CD4-positive, alpha-beta memory T cell (primary cell): ENCODE results near the gene UMOD. TPM values are rescaled to one million over a fixed set of nuclear protein-coding genes. Genes with fewer than 3 reads are reported as not detected.

ENCODE experiments used
- CTCF ChIA-PET: fragments of 350-600 bp; sonication (Branson Sonifier 250); formaldehyde crosslinking; loops from one replicate; lab custom pipeline; 2021; ENCODE audit warnings: inconsistent platforms; ENCODE audit not compliant: partially characterized antibody; lab: Charles Lee
- POLR2A ChIA-PET: fragments of 350-600 bp; sonication (Branson Sonifier 250); formaldehyde crosslinking; loops from one replicate; lab custom pipeline; 2021; ENCODE audit not compliant: partially characterized antibody; lab: Charles Lee
- DNase-seq, 5 donors: peaks; one replicate each; pipeline versions ENCODE4 v3.0.0 to v3.0.0-alpha.2; 2020 to 2022; ENCODE audit warnings: mixed read lengths in 1 of 5
- H3K27ac ChIP-seq: one replicate; pipeline ENCODE4 v1.7.0; 2013; ENCODE audit warnings: low read depth, low read length
- H3K27me3 ChIP-seq: 2 replicates; pipeline ENCODE4 v1.7.0; 2013; ENCODE audit warnings: mild to moderate bottlenecking, low read length, moderate library complexity; ENCODE audit not compliant: insufficient read depth
- H3K36me3 ChIP-seq: 2 replicates; pipeline ENCODE4 v1.7.0; 2013; ENCODE audit warnings: mild to moderate bottlenecking, low read length, moderate library complexity; ENCODE audit not compliant: insufficient read depth
- H3K4me1 ChIP-seq: 2 replicates; pipeline ENCODE4 v1.7.0; 2013; ENCODE audit warnings: mild to moderate bottlenecking, low read length, moderate library complexity; ENCODE audit not compliant: insufficient read depth
- H3K4me3 ChIP-seq, 2 donors: one replicate each; pipeline ENCODE4 v1.7.0; 2013; ENCODE audit warnings: low read length in 2 of 2, mild to moderate bottlenecking in 1 of 2
- H3K9me3 ChIP-seq, 2 donors: one replicate each; pipeline ENCODE4 v1.7.0; 2013; ENCODE audit warnings: low read length in 2 of 2, control low read depth in 1 of 2; ENCODE audit not compliant: control insufficient read depth in 1 of 2
- H3K27ac Mint-ChIP-seq, 7 donors: one replicate each; pipeline ENCODE4 v1.8.0; 2020 to 2021; ENCODE audit warnings: mixed read lengths in 7 of 7, mild to moderate bottlenecking in 6 of 7, inconsistent platforms in 3 of 7, moderate library complexity in 3 of 7
- H3K27me3 Mint-ChIP-seq, 2 donors: one replicate each; pipeline ENCODE4 v1.8.0; 2020 to 2021; ENCODE audit warnings: mixed read lengths in 2 of 2
- H3K36me3 Mint-ChIP-seq, 2 donors: one replicate each; pipeline ENCODE4 v1.8.0; 2020 to 2021; ENCODE audit warnings: mixed read lengths in 2 of 2, inconsistent platforms in 1 of 2, mild to moderate bottlenecking in 1 of 2
- H3K4me1 Mint-ChIP-seq, 4 donors: one replicate each; pipeline ENCODE4 v1.8.0; 2020 to 2021; ENCODE audit warnings: mixed read lengths in 4 of 4, mild to moderate bottlenecking in 1 of 4
- H3K4me3 Mint-ChIP-seq, 8 donors: one replicate each; pipeline ENCODE4 v1.8.0; 2020 to 2021; ENCODE audit warnings: mixed read lengths in 8 of 8, mild to moderate bottlenecking in 7 of 8, moderate library complexity in 6 of 8, inconsistent platforms in 3 of 8
- H3K9me3 Mint-ChIP-seq, 8 donors: one replicate each; pipeline ENCODE4 v1.8.0; 2020 to 2021; ENCODE audit warnings: mixed read lengths in 8 of 8, mild to moderate bottlenecking in 5 of 8, inconsistent platforms in 3 of 8, moderate library complexity in 1 of 8
- intact Hi-C: fragments of 100-400 bp; cut with micrococcal nuclease; formaldehyde crosslinking; loops from one replicate; pipeline ENCODE4 v1.15.1; 2023
- polyA plus RNA-seq, 2 donors: library from polyadenylated mRNA; unstranded; fragments of 300-500 nt; fragmentation: Illumina TruSeq; gene quantifications; one replicate each; pipeline ENCODE4 v1.2.3, GENCODE V29; 2021
- total RNA-seq, 2 experiments: library from RNA; stranded (reverse); gene quantifications; one replicate each; pipeline ENCODE4 v1.2.3, GENCODE V29; 2021

UMOD gene
- total and polyA plus RNA-seq, 4 experiments from 2014 or later = not detected

DNA sequence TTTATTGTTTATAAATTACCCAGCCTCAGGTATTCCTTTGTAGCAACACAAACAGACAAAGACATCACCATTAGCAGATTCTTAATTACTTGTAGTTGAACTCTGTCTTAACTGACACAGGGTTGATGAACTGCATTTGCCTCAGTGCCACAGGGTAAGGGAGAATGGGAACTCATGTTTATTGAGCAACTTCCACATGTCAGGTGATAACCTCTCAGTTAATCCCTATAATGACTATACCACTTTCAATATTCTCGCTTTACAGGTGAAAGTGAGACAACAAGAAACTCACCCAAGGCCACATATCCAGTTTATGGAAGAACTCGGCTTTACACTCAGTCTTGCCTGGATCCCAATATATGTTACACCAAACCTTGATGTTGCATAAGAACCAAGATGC, 43.4 kb upstream of the UMOD start:
- Mint-ChIP-seq H3K27me3 (no peaks in the 10 kb centered on the region), H3K4me3 (no peak overlapping the region), H3K36me3 (no peaks in the 10 kb centered on the region), H3K27ac (no peak overlapping the region), H3K9me3 (no peaks in the 10 kb centered on the region), H3K4me1 (no peaks in the 10 kb centered on the region)
- H3K4me3 ChIP-seq = no peak overlapping the region
- DNase-seq = no peak
- ChIA-PET POLR2A (no interaction called here), CTCF (interaction anchor here (4.6 kb wide), 1 partner anchor 11 kb away, joined by 49 read pairs; no protein-coding TSS in a partner anchor)
- no peak overlapping the region for H3K27ac ChIP-seq
- no peaks in the 10 kb centered on the region for H3K27me3 ChIP-seq
- H3K36me3 ChIP-seq = no peaks in the 10 kb centered on the region
- H3K4me1 ChIP-seq = no peaks in the 10 kb centered on the region
- H3K9me3 ChIP-seq = no peaks in the 10 kb centered on the region
- intact Hi-C loops = no loop called here

DNA sequence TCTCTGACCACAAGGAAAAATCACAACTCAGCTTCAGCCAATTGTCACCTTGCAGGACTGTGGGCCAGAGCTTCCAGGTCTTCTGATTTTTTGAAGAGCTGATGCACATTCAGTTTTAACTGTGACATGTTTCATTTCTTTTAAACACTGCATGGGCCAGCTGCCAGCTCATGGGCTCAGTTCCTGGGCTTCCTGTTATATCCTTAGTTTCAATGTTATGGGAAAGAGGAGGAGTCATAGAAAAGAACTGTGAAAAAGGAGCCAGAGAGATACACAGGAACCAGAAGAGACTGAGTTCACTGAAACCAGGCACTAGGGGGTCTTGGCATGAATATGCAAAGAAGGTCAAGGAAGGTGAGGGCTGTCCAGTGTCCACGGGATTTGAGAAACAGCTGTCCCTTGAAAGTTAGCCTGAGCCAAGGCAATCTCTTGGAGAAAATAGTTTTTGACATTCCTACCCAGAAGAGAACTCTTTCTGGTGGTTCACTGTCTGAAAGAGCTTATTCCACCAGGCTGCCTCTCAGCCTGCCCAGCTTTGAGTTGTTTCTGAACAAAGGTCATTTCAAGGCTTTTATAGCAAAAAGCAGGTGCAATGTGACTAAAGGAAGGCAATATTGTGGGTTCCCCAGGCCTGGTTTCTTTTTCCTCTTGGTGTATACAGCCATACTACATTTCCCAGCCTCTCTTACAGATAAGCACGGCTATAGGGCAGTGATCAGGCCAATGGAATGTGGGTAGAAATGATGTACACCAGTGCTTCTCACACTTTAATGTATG, 41.5 kb upstream of the UMOD start:
- ChIA-PET CTCF (interaction anchor here (4.6 kb wide), 1 partner anchor 9 kb away, joined by 49 read pairs; no protein-coding TSS in a partner anchor), POLR2A (no interaction called here)
- Mint-ChIP-seq H3K27me3 (no peaks in the 10 kb centered on the region), H3K27ac (no peak overlapping the region), H3K36me3 (no peaks in the 10 kb centered on the region), H3K4me3 (no peak overlapping the region), H3K9me3 (no peaks in the 10 kb centered on the region), H3K4me1 (no peaks in the 10 kb centered on the region)
- H3K9me3 ChIP-seq = no peaks in the 10 kb centered on the region
- intact Hi-C loops = no loop called here
- no peaks in the 10 kb centered on the region for H3K4me1 ChIP-seq
- no peak overlapping the region for H3K27ac ChIP-seq
- no peaks in the 10 kb centered on the region for H3K27me3 ChIP-seq
- DNase-seq = no peak
- no peak overlapping the region for H3K4me3 ChIP-seq
- no peaks in the 10 kb centered on the region for H3K36me3 ChIP-seq

GRCh38 chr16:20391045-20391444, 38.5 kb upstream of the UMOD start:
- Mint-ChIP-seq H3K27ac (no peak overlapping the region), H3K9me3 (no peaks in the 10 kb centered on the region), H3K36me3 (no peaks in the 10 kb centered on the region), H3K27me3 (peaks cover 6 to 8% of the 10 kb centered on the region in 2 donors), H3K4me3 (no peak overlapping the region), H3K4me1 (no peaks in the 10 kb centered on the region)
- Histone ChIP-seq H3K36me3 (no peaks in the 10 kb centered on the region), H3K27ac (no peak overlapping the region), H3K9me3 (no peaks in the 10 kb centered on the region), H3K4me1 (no peaks in the 10 kb centered on the region), H3K4me3 (no peak overlapping the region), H3K27me3 (no peaks in the 10 kb centered on the region)
- ChIA-PET CTCF (no interaction called here), POLR2A (no interaction called here)
- intact Hi-C loops = no loop called here
- DNase-seq = no peak

DNA sequence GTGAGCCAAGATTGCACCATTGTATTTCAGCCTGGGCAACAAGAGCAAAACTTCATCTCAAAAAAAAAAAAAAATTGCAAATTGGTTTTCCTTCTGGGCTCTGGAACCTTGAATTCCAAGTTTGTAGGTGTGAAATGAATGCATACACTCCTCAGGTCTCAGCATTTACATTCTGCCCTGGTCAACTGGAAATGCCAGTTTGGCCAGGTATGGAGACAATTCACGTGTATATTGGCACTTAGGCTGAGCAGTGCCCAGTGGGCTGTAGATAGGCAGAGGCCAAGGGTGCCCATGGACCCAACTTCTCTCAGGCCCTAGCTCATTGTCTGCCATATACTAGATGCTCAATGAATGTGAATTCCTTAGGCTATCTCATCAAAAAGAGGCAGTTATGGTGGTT, 36.3 kb upstream of the UMOD start:
- no peaks in the 10 kb centered on the region for H3K9me3 Mint-ChIP-seq
- intact Hi-C loops = no loop called here
- DNase-seq = no peak
- H3K4me3 ChIP-seq = no peak overlapping the region
- H3K36me3 Mint-ChIP-seq = no peaks in the 10 kb centered on the region
- ChIA-PET CTCF (no interaction called here), POLR2A (no interaction called here)
- peaks cover 8% of the 10 kb centered on the region in 2 donors for H3K27me3 Mint-ChIP-seq
- no peaks in the 10 kb centered on the region for H3K9me3 ChIP-seq
- H3K4me1 ChIP-seq = no peaks in the 10 kb centered on the region
- no peaks in the 10 kb centered on the region for H3K36me3 ChIP-seq
- no peak overlapping the region for H3K27ac Mint-ChIP-seq
- no peak overlapping the region for H3K4me3 Mint-ChIP-seq
- H3K27ac ChIP-seq = no peak overlapping the region
- H3K27me3 ChIP-seq = no peaks in the 10 kb centered on the region
- no peaks in the 10 kb centered on the region for H3K4me1 Mint-ChIP-seq

- Histone ChIP-seq H3K36me3 (no peaks in the 10 kb centered on the region), H3K4me3 (no peak overlapping the region), H3K27ac (no peak overlapping the region), H3K4me1 (no peaks in the 10 kb centered on the region), H3K27me3 (no peaks in the 10 kb centered on the region), H3K9me3 (no peaks in the 10 kb centered on the region)
- Mint-ChIP-seq H3K36me3 (no peaks in the 10 kb centered on the region), H3K9me3 (no peaks in the 10 kb centered on the region), H3K4me3 (no peak overlapping the region), H3K4me1 (peaks cover 0 to 4% (median 2%) of the 10 kb centered on the region in 4 donors), H3K27me3 (peaks cover 8% of the 10 kb centered on the region in 2 donors), H3K27ac (no peak overlapping the region)
- CTCF ChIA-PET = no interaction called here
- POLR2A ChIA-PET = no interaction called here
- intact Hi-C loops = no loop called here
- no peak for DNase-seq
Measured at GRCh38 chr16:20387978-20388377, 35.5 kb upstream of the UMOD start.

DNA sequence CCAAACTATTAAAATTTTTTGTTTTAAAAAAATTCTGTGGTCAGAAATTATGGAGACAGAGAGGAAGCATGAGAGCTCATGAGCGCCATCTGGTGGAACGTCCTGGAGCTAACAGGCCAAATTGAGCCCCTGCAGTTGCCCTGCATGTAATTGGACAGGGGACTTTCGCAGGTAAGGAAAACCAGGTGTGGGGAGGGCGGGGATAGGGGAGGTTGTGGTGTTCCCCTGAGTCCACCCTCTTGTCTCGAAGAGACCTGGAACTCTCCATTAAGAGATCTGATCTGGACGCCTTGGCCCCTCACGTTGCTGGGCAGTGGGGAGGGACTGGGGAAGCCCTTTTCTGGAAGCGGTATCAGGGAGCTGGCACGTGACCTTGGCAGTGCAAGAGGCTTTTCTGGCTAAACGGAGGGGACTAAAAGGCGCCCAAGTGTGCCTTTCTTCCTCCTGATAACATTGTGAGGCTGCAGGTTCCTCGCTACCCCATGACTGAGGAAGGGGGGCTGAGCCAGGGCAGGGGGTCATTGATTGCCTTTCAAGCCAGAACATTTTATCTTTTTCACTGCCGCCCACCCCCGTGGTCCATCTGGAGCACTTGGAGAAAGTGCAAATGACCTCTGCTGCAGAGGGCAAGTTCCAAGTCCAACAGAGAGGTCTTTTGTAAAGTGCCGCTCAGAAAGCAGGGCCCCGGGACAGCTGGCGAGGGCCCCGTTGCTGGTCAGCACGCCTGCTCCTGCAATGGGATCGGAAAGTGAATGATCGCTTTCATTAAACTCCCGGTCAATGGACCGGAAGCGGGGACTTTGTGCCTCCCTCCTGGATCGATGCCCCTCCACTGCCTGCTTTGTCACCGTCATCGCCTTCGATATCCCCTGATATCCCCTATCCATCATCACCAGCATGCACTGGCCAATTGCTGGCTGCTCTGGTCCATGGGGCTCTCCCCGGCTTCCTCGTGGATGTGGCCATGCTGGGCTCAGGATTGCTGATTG, 33.6 kb upstream of the UMOD start:
- Histone ChIP-seq H3K9me3 (no peaks in the 10 kb centered on the region), H3K4me3 (no peak overlapping the region), H3K27ac (no peak overlapping the region), H3K36me3 (no peaks in the 10 kb centered on the region), H3K4me1 (no peaks in the 10 kb centered on the region), H3K27me3 (no peaks in the 10 kb centered on the region)
- ChIA-PET CTCF (interaction anchor here (0.6 to 7.3 kb wide), 9 partner anchors 9 to 802 kb away, joined by 3 to 60 read pairs (median 5); no protein-coding TSS in a partner anchor), POLR2A (no interaction called here)
- peak in 4 of 5 donors; percentile 19 to 35 (median 23) for DNase-seq
- Mint-ChIP-seq H3K27ac (no peak overlapping the region), H3K4me1 (peaks cover 0 to 4% (median 2%) of the 10 kb centered on the region in 4 donors), H3K36me3 (no peaks in the 10 kb centered on the region), H3K4me3 (no peak overlapping the region), H3K9me3 (no peaks in the 10 kb centered on the region), H3K27me3 (peaks cover 8% of the 10 kb centered on the region in 2 donors)
- intact Hi-C loops = loop anchor here (1.0 to 2.0 kb wide), 2 partner anchors 479 to 827 kb away; no protein-coding TSS in a partner anchor
